Omental fat pad (tissue), 4 donors: Measurements from ENCODE around the gene FGFRL1. TPM values are rescaled to one million over a fixed set of nuclear protein-coding genes. Genes with fewer than 3 reads are reported as not detected.

Experiments used
- ATAC-seq: fragments of 150-250 bp; one replicate; pipeline ENCODE4 v1.9.1; 2016; ENCODE audit warnings: mild to moderate bottlenecking, moderate library complexity; ENCODE audit not compliant: low FRiP score
- DNase-seq: peaks from one replicate; pipeline ENCODE4 v3.0.0-alpha.2; 2019; ENCODE audit warnings: low spot score
- CTCF ChIP-seq, 3 donors: fragments of 450-650 bp; IDR thresholded peaks; one replicate each; pipeline ENCODE4 v1.5.1; 2016 to 2017; ENCODE audit warnings: antibody characterized with exemption in 3 of 3, mild to moderate bottlenecking in 3 of 3, moderate library complexity in 2 of 3
- total RNA-seq, 4 donors: library from RNA; depleted of rRNA; stranded (reverse); fragments of >200 nt; gene quantifications; one replicate each; pipeline ENCODE4 v1.1.0, GENCODE V29; 2016

FGFRL1 gene, protein sequence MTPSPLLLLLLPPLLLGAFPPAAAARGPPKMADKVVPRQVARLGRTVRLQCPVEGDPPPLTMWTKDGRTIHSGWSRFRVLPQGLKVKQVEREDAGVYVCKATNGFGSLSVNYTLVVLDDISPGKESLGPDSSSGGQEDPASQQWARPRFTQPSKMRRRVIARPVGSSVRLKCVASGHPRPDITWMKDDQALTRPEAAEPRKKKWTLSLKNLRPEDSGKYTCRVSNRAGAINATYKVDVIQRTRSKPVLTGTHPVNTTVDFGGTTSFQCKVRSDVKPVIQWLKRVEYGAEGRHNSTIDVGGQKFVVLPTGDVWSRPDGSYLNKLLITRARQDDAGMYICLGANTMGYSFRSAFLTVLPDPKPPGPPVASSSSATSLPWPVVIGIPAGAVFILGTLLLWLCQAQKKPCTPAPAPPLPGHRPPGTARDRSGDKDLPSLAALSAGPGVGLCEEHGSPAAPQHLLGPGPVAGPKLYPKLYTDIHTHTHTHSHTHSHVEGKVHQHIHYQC
- 10 to 100 TPM; 25.1 to 91.7 (median 68.8) TPM for total RNA-seq

DNA sequence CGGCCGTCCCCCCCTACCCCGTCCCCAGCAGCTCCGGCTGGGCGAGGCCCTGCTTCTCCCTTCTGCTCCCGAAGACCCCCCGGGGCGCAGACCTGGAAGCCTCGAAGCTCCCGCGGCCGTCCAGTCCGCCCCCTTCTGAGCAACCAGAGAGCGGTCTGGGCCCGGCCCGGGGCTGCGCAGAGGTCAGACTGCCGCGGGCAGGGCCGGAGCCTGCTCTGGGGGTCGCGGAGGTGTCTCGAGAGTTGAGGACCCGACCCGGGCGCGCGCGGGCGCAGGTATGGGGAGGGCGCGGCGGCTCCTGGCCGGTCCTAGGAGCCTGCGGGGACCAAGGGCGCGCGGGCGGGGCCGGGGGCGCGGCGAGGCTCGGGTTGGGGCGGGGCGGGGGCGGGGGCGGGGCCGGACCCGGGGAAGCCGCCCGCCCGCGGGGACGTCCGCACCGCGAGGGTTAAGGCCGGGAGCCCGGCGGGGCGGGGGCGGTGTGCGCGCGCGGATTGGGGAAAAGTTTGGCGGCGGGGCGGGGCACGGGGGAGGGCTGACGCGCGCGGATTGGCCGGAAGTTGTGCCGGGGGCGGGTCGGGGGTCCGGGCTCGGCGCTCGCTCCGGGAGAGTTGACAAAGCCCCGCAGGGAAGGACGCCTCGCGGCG is at the start of gene FGFRL1:
TSS of gene FGFRL1 (plus strand) at position 605 of the 644 bp plus-strand sequence. CDS start 860 bp downstream, outside the sequence.
- peak; percentile 55 for ATAC-seq

DNA sequence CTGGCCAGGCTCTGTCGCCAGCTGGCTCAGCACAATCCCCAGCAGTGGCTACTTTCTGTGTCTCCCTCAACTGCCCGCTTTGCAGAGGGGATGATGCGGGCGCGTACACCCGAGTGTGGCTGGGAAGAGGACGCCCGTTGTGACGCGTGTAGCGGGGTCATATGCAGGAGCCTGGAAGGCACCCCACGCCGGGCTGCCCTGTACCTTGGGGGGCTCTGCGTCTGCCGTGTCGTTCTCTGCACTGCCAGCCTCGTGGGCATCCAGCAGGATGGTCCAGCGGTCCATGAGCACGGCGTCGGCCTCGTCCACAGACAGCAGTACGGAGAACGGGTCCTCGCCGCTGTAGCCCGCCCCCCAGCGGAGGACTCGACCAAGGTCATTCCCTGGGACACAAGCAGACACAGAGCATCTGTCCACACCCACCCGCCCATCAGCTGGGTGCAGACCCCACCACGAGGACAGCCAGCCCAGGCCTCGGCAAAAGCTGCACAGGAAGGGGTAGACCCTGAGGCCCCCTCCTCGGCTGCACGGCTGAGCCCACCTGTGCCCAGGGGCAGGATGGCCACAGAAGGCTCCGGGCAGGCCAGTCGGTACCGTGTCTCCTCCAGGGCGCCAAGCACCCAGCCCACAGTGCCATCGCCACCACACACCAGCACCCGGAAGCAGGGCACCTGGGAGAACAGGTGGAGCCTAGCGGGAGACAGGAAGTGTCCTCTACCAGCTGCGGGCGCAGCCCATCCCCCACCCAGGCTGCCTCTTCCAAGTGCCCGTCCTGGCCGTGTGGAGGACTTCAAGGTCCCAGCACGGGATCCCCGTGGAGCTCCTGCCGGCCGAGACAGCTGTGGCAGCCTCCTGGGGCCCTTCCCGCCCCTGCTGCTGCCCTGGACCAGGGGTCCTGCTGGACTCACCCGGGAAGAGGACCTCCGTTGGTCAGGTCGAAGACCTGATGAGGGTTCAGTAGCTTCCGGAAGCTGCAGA is 48.9 kb upstream of the FGFRL1 start:
- ATAC-seq (no peak), DNase-seq (no peak)
- no peak for TF ChIP-seq CTCF (IDR thresholded peaks at IDR 0.05)

More for the DNA sequence above, at the start of gene FGFRL1:
- TF ChIP-seq CTCF (IDR thresholded peaks at IDR 0.05), result no peak
- peak; percentile 82 for DNase-seq

- no peak for TF ChIP-seq CTCF (IDR thresholded peaks at IDR 0.05)
- DNase-seq (no peak), ATAC-seq (no peak)
Measured at GRCh38 chr4:963276-964225, 47.9 kb upstream of the FGFRL1 start.

DNA sequence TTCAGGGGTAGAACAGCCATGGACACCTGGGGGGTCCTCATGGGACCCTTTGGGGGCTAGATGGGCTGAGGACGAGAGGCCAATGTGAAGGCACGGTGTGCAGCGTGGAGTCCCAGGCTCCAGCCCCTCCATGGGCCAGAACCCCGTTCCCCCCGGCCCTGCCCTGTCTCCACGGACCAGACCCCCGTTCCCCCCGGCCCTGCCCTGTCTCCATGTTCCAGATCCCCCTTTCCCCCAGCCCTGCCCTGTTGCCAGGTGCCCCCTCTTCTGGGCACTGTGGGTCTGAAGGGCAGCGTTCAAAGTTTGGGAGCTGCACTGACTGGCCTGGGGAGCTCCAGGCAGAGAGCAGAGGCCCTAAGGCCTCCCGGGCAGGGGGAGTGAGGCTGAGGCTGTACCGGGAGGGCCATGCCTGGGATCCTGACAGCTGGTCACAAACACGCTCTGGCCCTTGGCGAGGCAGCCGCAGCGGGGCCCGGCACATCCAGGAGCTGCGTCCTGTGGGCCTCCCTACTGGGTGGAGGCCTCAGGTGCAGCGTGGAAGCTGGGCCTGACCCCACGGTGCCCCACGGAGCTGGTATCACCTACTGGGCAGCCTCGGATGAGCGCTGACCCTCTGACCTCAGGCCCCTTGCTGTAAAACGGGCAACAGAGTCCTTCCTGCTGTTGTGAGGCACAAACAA is 46.9 kb upstream of the FGFRL1 start:
- no peak for TF ChIP-seq CTCF (IDR thresholded peaks at IDR 0.05)
- ATAC-seq (no peak), DNase-seq (no peak)

GRCh38 chr4:965048-965765 is 46.2 kb upstream of the FGFRL1 start:
- no peak for DNase-seq
- TF ChIP-seq CTCF (IDR thresholded peaks at IDR 0.05), result no peak
- no peak for ATAC-seq
